ENCODE data around the gene AMOT.

Gene AMOT

DNA sequence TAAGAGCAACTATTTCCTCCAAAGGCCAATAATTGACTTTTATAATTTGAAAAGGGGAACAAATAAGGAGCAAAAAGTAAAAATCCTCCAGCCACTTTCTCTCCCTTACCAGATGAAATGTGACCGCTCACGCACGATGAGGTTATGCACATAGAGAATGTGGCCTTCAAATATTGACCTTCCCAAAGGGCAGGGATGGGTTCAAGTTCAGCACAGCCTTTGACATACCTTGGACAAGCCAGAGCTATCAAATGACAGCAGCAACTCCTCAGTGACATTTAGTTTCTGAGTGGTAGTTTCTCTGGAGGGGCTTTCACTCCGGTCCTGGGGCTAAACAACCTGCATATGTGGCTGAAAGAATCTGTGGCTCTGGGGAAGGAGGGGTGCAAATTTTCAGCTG lies 50.7 kb downstream of the AMOT start:
- DNase-seq = no peak

DNA sequence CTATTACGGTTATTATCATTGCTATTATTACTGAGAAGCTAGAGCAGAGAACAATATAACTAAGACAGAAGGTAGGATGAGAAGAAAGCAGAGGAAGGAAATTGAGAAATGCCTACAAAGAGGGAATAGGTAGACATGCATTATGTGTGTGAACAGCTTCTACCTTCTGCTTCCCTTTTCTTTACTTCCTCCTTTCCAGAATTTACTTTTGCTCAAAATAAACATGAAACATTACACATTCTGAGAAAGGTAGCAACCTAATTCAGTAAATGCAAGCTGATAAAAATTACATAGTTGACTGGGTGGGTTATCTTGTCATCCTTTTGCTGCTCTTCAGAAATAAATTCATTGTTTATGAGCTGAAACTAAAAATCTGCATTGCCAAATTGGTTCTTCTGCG lies 54.6 kb downstream of the AMOT start:
- no peak for DNase-seq

DNA sequence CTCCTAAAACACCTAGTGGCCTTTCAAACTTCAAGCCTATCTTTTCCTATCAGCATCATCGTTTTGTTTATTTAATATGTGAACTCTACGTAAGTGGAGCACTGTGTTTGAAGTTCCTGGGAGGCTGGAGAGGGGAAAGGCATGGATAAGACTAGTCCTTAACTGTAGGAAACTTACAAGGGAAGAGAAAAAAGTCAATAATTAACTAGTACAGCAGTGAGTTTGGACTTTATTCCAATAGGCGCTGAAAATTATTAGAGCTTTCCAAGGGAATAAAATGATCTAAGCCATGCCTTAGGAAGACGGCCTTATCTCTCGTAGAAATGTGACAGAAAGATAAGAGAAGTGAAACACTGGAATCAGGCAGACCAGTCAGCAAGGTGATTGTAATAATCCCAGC lies 55.3 kb downstream of the AMOT start:
- no peak for DNase-seq

DNA sequence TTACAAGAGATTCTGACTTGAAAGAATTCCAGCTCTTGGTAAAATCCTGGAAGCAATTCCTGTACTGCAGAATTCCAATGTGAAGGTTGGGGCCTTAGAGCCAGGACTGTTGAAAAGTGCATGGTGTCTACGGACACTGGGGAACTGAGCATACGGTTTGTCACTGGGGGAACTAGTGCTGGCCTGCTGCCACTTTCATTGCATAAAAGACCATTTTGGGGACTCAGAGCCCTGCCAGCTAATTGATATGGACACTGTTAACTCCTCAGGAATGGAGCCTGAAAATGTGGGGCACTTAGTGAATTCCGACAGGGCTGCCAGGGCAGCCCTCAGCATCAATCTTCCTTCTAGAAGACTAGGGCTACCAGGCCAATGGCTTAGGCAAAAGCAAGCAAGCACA lies 55.9 kb downstream of the AMOT start:
- DNase-seq = no peak

DNA sequence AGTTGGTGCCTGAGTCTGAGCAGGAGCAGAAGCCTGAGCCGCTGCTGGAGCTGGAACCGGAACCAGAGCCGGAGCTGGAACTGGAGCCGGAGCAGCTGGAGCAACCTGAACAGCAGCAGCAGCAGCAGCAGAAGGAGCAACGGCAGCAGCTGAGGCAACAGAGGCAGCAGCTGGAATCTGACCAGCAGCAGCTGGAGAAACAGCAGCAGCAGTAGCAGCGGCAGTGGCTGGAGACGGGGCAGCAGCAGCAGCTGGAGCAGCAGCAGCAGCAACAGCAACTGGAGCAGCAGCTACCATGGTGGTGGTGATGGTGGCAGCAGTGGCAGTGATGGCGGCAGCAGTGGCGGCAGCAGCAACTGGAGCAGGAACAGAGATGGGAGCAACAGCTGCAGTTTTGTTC lies 61.5 kb downstream of the AMOT start:
- no peak for DNase-seq

DNA sequence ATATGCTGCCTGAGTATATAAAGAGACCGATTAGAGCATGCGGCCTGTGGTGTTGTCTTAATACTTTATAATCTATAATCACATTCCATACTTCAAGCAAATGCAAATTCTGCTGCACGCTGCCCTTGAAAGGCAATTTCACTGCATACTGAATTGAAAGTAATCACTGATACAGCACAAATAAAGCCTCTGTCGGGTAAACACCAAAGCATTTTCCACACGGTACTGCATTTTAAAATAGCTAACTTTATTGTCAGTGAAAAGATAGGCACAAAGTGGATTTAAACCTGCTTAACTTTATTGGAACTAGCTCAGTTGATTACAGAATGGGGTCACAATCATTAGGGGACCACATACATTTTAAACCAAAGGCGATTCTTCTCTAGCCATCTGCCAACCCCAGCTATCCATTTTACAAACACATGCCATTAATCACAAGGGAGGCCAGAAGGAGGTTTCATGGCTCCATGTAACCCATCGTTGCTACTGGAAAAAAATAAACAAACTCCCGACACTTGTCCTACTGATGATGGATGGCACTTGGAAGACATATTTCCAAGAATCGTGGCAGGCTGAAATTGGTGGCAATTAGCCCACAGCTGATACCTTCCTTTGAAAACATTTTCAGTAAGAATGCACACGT lies 65.9 kb downstream of the AMOT start:
- no peak for DNase-seq

DNA sequence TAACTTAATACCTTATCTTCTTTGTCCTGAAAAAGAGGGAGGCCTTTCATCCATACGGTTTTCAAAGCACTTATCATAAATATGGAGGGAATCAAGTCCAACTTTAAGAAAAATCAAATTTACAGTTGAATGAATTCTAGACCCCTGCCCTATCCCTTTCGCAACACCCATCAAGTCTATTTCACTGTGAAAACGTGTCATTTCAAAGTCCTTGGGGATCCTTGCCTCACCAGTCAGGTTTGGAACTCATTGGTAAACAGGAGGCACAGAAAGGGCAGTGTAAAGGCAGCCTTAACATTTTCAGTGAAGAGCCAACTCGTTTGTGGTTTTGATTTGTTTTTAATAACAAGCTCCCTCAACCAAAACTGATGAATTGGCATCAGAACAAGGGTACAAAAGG lies 66.5 kb downstream of the AMOT start:
- DNase-seq = no peak

DNA sequence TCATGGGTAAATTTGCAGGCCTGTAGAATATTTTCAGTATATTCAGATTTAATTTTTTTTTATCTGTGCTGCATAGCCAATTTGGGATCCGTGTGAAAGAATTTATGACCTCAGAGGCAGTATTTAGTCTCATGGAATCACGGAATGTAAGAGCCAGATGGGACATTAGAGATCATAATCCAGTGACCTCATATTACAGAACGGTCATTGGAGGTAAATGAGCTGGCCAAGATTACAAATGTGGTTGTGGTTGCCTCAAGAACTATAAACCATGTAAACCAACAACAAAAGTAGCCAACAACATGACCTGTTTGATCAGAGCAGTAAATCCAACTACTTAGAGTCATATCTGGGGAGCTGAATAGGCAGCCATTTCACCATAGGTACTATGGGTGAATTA lies 71.6 kb downstream of the AMOT start:
- DNase-seq = no peak

DNA sequence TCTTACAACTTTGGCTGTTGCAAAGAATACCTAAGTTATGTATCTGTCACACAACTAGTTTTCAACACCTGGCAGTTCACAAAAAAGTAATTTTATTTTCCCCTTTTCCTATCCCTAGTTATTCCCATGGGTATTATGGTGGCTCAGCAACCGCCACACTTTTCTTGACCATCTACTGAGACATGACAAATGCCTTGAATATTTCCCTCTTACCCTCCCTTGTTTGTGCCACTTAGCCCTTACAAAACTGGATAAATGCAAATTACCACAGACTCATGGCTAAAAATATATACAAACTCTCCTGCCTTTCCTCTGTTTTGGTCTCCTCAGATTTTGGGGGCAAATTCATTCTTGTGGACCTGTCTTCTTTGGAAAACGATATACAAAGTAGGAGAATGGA lies 72.1 kb downstream of the AMOT start:
- no peak for DNase-seq

DNA sequence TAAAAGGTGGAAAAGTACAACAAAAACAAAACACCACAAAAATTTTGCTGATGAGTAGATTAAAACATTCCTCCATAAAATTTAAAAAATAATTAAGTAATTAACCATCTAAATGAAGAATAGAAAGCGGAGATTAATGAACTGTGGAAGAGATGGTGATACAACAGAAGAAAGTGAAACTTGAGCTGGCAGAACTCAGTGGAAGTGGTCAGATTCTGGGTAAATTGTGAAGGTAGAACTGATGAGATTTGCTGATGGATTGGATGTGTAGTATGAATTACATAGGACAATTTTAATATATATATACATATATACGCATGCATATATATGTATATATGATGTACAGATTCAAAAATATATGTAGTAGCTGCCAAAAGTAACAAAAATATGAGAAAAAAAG lies 73.9 kb downstream of the AMOT start:
- DNase-seq = no peak

DNA sequence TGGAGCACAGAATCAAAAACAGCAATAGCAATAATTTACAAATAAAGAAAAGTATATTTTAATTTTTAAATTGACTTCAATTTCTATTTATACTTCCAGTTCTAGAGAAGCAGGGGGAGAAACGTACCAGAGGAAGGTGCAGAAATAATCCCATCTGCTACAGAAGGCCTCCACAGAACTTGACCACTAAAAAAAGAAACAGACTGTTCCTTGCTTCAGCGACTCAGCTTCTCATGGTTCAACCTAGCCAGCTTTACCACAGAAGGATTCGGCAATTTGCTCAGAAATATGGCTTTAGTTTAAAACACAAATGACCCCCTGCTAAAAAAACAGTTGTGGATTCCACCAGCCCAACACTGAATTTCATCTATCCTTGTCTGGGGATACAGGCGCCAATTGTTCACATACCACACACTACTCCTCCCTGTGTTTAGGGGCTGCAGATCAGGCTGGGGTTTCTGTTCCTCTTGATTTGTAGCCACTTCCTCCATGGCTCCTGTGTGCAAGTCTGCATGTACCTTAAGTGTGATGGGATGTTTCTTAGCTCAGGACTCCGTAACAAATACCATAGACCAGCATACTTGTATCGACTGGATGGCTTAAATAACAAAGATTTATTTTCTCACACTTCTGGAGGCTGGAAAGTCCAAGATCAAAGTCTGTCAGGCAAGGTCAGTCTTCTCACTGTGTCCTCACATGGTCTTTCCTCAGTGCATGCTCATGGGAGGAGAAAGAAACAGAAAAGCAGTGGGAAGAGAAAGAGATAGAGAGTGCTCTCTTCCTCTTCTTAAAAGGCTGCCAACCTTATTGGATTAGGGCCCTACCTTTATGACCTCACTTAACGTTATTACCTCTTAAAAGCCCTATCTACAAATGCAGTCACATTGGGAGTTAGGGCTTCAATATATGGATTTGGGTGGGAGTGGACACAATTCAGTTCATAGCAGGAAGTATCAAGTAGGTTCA lies 79.1 kb downstream of the AMOT start:
- DNase-seq = no peak

DNA sequence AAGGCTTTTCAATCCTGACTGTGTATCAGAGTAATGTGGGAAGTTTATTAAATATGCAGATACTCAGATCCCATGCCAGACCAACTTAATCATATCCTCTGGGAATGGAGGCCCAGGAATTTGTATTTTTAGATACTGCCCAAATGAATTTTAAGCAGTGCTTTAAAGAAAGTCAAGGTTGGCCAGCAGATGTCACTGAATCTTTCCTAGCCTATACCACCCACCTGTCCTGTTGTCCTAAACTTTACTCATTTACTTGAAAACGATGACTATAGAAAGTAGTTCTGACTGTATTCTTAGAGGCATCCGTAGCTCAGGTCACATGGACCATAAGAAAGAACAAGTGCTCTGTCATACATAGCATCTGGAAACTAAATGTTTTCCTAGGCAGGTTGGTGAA lies 79.9 kb downstream of the AMOT start:
- DNase-seq = no peak

DNA sequence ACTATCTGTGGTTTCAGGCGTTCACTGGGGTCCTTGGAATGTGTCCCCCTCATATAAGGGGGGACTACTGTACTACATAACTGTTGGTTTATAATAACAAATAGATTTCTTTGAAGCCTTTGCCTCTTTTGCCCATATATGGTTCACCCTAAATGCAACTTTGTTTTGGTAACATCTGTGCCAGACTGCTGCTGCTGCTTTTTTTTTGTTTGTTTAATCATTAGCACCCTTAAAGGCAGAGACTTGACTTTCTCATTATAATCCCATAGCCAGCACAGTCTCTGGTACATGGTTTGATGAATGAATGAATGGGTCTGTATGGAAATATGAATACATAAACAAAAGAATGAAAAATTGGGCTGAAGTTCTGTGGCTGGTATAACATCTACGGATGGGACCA lies 80.7 kb downstream of the AMOT start:
- DNase-seq = no peak

DNA sequence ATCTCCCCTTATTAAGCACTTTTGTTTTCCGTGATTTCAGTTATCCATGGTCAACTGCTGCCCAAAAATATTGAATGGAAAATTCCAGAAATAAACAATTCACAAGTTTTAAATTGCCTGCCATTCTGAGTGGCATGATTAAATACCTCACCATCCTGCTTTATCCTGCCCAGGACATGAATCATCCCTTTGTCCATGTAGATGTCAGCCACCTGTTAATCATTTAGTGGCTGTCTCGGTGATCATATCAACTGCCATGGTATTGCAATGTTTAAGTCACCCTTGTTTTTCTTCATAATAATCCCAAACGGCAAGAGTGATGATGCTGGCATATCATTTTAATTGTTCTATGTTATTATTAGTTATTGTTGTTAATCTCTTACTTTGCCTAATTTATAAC lies 81.1 kb downstream of the AMOT start:
- no peak for DNase-seq

DNA sequence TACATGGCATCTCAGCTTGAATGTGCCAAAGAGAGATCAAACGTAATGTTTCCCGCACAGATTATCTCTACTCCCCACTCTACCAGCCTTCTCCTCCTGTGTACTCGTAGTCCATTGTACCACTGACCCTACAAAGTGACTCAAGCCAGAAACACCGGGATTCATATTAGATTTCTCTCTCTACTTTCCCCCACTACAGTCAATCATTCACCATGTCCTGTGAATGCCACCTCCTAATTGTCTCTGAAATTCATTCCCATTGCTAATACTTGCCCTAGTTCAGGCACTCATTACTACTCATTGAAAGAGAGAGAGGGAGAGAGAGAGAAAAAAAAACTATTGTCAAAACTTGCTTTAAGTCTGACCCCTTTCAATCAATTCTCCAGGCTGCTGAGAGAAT lies 82.7 kb downstream of the AMOT start:
- DNase-seq = no peak

DNA sequence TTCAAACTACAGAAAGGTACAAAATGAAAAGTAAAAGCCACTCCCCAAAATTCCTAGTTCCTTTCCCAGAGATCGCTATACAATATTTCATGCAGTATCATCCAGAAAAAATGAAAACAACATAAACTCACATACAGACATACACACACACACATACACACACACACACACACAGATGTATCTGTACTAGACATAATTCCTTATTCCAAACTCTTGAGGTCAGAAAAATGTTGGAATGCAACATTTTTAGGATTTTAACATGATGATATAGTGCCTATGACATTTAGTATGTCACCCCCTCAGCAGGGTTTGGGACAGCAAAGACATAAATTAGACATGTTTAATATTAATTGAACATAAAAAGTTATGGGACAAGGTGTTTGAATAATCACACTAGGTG lies 87.5 kb downstream of the AMOT start:
- no peak for DNase-seq

DNA sequence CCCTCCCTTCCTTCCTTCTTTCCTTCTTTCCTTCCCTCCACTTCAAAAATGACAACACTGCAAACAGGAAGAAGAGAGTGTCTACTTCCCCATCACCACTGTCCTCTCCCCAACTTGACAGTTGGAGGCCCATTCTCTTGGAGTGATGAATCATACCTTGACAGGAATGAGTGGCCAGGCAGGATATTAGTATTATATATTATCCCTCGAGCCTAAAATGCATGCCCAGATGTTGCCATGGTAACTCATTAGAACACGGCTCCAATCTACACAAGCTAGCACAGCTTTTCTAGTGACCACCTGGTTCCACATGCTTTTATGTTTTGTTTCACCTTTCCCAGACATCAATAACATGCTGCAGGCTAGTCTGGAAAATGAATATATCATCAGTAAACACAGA lies 89.6 kb downstream of the AMOT start:
- no peak for DNase-seq

DNA sequence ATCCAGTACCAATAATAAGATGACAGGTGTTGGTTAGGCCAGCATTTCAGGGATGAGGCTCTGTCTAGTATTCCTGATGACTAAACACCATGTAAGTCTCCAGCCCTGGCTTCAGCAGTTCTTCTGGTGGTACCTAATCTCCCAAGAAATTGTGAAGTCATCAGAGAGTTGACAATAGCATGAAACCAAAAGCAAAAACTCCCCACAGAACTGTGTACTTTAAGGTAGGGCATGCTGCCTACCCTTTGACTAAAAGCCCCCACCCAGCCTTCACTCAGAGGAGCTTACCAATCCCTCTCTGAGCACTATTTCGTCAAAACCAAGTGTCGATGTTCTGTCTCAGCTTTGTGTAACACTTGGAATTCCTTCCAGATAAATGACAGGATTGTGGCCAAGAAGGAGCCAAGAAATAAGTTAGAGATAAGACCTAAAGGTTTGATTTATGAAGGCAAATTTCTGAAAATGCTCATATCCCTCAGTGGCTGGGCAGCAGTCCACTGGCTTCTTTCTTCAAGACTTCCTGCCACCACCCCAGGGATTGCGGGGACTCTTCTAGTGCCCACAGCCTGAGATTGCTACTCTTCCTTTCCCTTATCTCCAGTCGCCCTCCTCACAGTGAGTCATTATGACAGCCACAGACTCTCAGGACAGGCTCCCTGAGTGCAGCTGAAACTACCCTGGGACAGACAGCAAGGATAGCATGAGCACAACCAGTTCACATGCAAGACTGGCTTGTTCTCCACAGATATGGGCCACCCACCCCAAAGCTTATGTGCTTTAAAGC lies 93.6 kb downstream of the AMOT start:
- no peak for DNase-seq

DNA sequence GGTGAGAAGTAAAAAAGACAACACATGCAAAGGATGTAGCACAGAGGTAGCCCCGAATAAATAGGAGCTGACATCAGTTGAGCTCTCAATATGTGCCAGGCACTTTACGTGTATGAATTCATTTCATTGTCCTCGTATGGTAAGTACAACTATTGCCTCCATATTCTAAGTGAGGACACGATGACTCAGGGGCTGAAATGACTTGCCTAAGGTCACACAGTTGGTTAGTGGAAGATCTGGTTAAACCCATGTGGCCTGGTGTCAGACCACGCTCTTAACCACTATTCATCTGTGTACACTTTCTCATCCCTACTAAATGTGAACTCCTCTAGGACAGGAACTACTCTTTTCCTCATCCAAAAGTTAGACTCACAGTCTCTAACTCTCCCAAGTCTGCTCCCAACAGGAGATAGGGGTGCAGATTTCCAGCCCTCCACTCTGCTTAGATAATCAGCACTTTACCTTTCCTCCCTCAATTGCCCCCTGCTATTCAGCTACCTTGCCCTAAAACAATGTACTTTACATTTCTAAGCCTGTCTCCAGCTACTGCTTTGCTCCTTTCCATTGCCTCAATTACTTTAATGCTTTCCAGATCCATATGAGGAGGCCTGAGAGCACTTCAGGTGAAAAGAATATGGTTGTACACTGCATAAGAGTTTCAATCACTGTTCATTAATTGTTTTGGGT lies 102.1 kb downstream of the AMOT start:
- DNase-seq = peak in 1 of 5 donors; percentile 3

DNA sequence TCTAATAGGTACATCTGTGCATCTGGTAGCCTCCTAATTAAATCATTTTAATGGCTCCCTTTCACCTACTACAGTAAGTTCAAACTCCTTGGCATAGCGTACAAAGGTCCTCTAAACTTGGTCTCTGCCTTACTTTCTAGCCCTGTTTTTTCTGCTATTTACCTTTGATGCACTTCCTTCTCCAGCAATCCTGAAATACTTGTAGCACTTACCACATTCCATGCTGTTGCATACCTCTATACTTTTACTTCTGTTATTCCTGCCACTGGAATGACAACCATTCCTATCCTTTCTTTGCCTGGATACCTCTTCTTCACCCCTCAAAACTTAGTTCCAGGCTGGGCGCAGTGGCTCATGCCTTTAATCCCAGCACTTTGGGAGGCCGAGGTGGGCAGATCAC lies 104.3 kb downstream of the AMOT start:
- DNase-seq = no peak

DNA sequence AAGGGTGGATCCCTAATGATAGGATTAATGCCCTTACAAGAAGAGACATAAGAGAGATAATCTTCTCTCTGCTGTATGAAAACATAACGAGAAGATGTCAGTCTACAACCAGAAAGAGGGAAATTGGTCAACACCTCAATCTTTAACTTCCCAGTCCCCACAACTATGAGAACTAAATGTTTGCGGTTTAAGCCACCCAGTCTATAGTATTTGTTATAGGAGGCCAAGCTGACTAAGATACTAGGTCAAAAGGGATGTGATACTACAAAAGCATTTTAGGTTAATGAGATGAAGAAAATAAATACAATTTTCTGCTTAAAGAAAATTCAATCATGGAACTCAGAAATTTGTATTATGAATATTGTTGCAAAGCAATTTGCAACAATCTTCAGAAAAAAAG lies 105.5 kb downstream of the AMOT start:
- no peak for DNase-seq

DNA sequence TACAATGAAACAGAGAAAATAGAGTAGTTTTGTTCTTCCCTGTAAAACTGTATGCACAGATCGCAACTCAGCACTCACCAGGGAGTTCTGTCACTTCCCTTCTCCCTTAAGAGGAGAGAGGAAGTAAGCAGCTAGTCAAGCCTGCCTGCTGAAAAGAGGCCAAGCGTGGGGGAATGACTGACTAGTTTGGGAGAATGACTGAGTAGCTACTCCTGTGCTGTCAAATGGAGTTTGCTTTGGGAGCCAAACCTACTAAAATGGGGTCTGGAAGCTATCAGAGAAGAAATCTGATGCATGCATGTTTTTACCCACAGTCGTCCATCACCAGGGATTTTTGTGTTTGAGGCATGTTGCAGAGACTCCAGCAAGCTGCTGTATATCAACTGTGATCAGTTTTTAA lies 106.3 kb downstream of the AMOT start:
- DNase-seq = no peak

DNA sequence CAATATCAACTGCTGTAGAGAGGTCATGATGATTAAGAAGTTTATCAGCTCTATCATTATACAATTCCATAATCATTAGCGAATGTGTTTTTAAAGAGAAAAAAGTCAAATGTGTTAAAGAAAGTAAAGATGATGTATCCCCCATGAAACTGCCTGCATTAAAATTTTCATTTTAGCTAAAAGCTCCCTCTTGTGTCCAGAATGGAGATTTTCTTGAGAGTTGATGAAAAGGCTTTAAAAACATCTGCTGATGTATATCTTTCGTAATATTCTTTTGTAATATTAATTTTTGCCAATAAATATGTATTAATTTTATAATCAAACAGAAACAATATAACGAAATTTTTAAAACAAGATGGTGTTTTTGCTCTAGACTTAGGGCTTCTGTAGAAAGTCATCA lies 108.8 kb downstream of the AMOT start:
- DNase-seq = no peak
